ENCODE measurements around the gene ZSCAN26.

Gene ZSCAN26

DNA sequence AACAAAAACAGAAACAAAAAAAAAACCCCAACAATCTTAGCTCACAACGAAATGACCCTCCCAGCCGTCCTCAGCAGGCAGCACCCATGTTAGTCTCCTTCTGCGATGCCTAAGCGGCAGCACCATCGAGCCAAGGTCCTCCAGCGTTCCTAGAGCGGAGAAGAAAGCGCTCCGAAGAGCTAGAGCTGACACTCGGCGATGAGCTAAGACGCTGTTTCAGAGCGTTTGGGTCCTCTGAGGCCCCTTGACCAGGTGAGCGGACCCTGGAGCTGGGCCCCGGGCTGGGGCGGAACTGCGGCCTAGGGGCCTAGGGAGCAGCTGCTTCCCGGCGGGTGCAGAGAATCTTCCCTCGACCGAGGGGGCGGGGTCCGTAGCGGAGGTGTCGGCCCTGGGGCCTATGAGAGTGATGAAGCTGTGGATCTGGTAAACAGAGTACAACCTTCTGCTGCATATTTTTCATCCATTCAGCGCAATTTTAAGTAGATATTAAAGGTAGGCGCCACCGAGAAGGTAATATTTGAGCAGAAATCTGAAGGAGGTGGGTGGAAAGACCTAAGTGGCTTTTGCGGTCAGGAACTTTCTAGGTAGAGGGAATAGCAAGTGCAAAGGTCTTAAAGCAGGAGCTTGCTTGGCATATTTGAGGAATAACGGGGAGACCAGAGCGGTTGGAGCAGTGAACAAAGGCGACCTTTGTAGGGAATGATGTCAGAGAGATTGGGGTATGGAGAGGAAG lies at the start of gene ZSCAN26:
Gene ZSCAN26, plus strand, starts transcription at position 182 of the 733 bp plus-strand sequence. CDS start 4,777 bp downstream, outside the sequence.
- peak; percentile 54 for DNase-seq (ENCODE audit: extremely low read depth, low read depth)
- TF ChIP-seq, protein P1, sequence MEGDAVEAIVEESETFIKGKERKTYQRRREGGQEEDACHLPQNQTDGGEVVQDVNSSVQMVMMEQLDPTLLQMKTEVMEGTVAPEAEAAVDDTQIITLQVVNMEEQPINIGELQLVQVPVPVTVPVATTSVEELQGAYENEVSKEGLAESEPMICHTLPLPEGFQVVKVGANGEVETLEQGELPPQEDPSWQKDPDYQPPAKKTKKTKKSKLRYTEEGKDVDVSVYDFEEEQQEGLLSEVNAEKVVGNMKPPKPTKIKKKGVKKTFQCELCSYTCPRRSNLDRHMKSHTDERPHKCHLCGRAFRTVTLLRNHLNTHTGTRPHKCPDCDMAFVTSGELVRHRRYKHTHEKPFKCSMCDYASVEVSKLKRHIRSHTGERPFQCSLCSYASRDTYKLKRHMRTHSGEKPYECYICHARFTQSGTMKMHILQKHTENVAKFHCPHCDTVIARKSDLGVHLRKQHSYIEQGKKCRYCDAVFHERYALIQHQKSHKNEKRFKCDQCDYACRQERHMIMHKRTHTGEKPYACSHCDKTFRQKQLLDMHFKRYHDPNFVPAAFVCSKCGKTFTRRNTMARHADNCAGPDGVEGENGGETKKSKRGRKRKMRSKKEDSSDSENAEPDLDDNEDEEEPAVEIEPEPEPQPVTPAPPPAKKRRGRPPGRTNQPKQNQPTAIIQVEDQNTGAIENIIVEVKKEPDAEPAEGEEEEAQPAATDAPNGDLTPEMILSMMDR (IDR thresholded peaks at IDR 0.05; ENCODE audit: low read depth, low read length) = no peak

DNA sequence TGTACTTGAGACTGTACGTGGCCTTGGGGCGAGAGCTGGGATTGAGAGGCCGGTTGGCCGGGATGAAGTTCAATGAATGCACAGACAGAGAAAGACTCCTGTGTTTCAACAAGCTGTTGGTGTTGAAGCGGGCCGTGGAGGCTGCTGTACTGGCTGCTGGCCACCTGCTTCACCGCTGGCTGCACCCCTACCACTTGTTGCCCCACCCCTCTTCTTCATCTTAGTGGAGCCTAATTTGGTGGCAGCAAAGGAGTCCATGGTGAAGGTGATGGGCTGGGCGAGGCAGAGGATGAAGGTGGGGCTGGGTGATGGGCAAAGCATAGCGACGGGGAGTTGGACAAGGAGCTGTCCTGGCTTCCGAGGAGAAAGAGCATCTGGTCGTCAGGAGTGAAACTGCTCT lies 49.1 kb upstream of the ZSCAN26 start:
- TF ChIP-seq, protein P1 (IDR thresholded peaks at IDR 0.05; ENCODE audit: low read depth, low read length) = no peak
- DNase-seq (ENCODE audit: extremely low read depth, low read depth) = no peak

GRCh38 chr6:28218312-28219248 lies 48.4 kb upstream of the ZSCAN26 start:
- DNase-seq (ENCODE audit: extremely low read depth, low read depth) = peak; percentile 18
- TF ChIP-seq, protein P1 (IDR thresholded peaks at IDR 0.05; ENCODE audit: low read depth, low read length) = no peak

DNA sequence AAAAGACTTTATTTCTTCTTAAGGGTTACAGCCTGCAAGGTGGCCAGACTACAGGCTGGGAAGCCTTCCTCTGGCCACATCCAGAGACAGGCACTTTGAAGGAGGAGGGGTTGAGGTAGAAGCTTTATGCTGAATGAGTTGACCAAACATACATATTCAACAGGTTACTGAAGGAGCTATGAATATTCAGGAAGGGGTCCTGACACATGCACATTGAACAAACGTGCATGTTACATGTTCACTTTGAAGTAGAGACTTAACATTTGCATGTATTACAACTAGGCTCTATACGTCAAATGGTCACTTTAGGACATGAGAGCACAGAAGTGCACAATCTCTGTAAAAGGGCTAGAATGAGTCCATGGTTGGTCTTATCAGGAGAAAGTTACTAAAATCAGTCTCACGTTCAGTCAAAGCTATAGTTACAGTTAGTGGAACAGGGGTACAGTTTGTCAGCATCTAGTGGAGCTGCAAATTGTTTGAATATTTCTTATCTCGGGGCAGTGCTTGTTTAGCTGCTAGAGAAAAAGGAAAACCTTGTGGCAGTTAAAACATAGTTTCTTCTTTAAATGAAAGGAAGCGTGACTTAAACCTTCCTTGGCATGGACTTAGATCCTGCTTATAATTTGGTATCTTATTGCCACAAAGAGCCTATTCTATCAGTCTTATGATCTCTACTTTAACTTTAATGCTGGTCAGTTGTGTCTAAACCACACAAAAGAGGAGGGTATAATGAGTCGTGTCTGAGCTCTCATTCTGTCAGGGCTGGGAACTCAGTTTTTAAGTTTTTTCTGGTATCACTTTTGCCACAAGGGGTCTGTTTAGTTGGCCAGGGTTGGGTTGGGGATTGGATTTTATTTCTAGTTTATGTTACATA lies 46.4 kb upstream of the ZSCAN26 start:
- TF ChIP-seq, protein P1 (IDR thresholded peaks at IDR 0.05; ENCODE audit: low read depth, low read length) = no peak

DNA sequence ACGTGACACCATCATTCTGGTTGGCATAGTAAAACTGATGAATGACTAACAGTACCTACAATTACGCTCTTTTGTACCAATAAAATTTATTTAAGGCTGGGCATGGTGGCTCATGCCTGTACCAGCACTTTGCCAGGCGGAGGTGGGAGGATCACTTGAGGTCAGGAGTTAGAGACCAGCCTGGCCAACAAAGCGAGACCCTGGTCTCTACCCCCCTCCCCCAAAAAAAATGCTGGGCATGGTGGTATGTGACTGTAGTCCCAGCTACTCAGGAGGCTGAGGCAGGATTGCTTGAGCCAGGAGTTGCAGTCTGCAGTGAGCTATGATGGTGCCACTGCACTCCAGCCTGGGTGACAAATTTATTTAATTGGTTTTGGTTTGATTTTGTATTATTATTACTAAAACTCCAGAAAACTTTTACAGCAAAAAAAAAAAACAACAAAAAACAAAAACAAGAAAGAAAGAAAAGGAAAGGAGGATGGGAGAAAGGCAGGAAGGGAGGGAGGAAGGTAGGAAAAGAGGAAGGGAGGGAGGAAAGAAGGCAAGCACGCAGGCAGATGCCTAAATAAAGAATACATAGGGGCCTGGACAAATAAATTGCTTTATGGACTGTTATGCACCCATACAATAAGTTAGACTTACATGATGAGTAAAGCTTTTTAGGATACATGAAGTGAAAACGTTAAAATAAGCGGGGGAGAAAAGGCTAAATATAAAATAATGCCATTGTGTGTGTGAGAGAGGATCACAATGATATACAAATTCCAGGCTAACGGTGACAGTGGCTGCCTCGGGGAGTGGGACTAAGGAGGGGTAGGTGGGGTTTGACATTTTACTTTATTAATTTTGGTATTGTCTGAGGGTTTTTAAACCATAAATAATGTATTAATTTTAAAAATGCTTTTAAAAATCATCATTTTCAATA lies 42.5 kb upstream of the ZSCAN26 start:
- TF ChIP-seq, protein P1 (IDR thresholded peaks at IDR 0.05; ENCODE audit: low read depth, low read length) = no peak
- no peak for DNase-seq (ENCODE audit: extremely low read depth, low read depth)

More for the DNA sequence above, 46.4 kb upstream of the ZSCAN26 start:
- no peak for DNase-seq (ENCODE audit: extremely low read depth, low read depth)
